ENCODE measurements around the gene GJA5.

Gene GJA5

DNA sequence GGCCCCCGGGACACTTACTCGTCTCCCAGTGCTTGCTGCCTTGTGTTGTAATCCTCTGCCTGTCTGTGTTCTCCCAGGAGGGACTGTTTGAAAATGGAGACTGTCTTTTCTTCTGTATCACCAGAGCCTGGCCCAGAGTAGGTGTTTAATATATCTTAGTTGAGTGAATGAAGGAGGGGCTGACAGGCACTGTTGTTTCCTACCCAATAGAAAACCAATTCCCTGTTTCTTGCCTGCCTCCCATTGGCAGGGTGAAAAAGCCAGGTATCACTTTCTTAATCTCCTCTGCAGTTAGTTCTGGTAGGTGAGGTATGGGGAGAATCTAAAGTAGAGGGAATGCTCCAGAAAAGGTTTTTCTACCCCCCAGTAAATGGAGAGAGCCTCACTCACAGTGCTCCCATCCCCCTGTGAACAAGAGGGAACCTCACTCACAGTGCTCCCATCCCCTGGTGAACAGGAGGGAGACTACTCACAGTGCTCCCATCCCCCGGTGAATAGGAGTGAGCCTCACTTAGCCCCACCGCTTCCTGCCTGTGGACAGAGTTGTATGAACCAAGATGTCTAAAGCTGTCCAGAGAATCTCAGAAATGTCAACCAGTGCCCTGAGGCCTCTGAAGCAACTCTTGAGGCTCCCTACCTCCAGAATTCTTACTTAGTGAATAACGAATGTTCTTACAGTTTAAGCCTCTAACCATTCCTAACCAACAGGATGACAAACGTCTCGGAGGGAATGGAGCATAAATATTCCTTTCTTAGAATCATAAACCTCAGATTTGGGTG, at the start of gene GJA5:
GJA5 (minus strand) TSS at position 122 of the 780 bp plus-strand sequence. CDS start 1,364 bp downstream, outside the sequence.
- no peak for DNase-seq (ENCODE audit: low spot score)

DNA sequence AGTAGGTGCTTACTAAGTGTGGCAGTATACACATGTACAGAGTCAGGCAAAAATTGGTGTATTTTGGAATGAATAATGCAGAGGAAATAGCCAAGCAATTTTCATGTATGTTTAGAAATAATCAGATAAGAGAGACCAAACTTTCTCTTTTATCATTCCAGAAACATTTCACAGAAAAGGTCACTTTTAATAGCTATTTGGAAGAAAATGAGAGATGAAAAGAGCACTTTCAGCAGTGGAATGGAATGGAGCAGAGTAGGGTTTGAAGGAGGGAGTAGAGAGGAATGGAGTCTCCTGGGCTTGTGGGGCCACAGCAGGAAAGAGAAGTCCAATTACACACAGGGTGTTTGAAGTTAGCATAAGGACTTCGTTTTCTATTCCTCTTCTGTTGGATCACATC, 48.8 kb upstream of the GJA5 start:
- no peak for DNase-seq (ENCODE audit: low spot score)

DNA sequence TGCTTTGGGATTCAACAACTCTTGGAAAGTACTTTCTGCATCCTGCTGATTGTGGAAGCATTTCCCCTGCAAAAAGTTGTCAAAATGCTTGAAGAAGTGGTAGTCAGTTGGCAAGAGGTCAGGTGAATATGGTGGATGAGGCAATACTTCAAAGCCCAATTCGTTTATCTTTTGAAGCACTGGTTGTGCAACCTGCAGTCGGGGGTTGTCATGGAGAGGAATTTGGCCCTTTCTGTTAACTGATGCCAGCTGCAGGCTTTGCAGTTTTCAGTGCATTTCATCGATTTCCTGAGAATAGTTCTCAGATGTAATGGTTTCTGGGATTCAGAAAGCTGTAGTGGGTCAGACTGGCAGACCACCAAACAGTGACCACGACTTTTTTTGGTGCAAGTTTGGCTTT, 47.6 kb upstream of the GJA5 start:
- DNase-seq (ENCODE audit: low spot score): no peak

DNA sequence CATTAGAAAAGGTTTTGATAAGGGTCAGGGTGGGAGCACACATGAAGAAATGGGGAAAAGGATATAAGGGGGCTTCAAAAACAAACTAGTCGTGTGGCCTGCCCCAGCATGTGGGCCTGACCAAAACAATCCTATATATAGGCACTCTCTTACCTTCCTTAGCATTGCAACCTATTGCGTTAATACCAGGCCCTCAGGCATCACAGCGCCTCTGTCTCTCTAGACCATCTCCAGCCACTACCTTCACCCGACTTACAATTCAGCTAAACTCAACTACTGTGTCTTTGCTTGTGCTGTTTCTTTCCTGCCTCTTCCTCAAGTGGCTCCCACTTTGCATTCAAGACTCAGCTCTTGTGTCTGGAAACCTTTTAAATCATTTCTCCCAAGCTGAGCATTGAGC, 47.0 kb upstream of the GJA5 start:
- no peak for DNase-seq (ENCODE audit: low spot score)

- DNase-seq (ENCODE audit: low spot score): no peak
Measured at GRCh38 chr1:147804942-147805723, 44.7 kb upstream of the GJA5 start.

DNA sequence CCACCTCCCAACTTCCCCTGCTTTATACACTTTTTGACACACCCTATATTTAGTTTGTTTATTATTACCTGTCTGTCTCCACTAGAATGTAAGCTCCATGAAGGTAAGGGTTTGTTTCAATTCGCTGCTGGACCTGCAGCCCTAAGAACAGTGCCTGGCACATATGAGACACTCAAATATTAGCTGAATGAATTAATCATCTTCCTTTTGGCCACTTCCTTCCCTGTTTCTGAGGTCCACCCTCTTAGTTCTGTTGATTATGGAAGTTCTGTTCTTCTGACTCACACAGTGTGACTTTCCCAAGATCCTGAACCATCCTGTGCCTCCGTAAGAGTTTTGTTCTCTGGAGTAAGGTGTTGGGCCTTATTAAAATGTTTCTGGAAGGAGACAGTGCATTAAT, 40.4 kb upstream of the GJA5 start:
- no peak for DNase-seq (ENCODE audit: low spot score)

GRCh38 chr1:147798731-147799130, 38.3 kb upstream of the GJA5 start:
- DNase-seq (ENCODE audit: low spot score): no peak

- no peak for DNase-seq (ENCODE audit: low spot score)
Measured at GRCh38 chr1:147794570-147794969, 34.2 kb upstream of the GJA5 start.

DNA sequence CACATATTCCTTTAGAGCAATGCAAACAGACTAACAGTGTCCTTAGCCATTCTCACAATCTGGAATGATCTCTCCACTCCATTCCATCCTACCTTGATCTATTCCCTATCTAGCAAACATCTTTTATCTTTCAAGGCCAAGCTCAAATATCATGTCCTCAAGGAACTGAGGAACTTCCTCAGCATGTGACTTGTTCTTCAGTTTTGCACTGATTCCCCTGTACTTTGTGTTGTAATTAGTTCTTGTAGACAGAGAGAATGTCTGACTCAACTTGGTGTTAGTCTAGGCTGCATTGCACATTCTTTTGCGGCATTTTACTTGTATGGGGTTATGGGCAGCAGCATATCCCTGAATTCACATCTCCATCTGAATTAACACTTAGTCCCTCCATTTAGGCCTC, 31.5 kb upstream of the GJA5 start:
- DNase-seq (ENCODE audit: low spot score): no peak

DNA sequence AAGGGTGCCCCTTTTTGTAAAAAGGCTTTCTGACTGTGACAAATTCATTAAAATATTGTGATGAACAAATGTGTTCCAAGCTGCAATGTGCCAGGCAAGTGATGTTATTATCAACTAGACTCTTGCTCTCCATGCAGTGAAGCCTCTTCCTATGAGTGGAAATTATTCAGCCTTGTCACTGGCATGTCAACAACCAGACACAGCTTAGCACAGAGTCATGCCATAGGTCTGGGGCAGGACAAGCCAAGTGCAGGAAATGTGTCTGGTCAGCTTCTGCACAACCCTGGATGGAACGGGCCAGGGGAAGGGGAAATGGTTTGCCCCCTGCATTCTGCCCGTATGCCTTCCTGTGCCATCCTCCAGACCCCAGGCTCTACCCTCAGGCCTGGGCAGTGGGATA, 27.4 kb upstream of the GJA5 start:
- no peak for DNase-seq (ENCODE audit: low spot score)

GRCh38 chr1:147786536-147786935, 26.1 kb upstream of the GJA5 start:
- DNase-seq (ENCODE audit: low spot score): no peak

GRCh38 chr1:147785794-147786506, 25.5 kb upstream of the GJA5 start:
- DNase-seq (ENCODE audit: low spot score): no peak

DNA sequence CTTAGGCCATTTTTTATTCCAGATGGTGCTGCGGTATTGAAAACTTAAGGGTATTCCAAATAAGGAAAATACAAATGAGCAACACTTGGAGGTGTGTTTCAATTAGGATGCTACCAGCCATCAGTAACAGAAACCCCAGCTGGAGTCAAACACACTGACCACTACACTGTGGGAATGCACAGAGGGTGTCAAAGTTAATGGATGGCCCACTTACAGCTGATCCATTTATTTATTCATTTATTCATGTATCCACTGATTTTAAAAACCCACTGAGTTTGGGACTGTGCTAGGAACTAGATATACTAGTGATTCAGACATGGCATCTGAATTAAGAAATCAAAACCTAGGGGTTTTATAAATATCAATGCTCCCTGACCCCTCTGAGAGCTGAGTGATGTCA, 24.5 kb upstream of the GJA5 start:
- DNase-seq (ENCODE audit: low spot score): no peak

DNA sequence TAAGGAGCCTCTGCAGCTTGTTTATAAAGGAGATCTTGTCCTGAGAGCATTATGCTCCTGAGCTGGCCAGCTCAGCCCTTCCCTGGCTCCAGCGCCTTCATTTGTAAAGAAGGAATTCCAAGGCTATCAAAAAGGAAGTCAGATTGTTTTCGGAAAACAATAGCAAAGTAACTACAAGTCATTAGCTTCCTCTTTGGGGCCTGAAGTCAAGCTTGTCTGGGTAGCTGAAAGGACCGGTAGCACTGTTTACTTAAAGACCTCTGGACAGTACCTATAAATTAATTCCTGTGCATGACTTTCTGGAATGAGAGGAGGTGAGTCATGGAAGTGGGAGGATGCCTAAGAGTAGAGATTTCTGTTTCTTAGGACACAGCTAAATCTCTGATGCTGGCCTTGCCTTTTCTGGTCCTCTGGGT, 20.7 kb upstream of the GJA5 start:
- DNase-seq (ENCODE audit: low spot score): no peak

GRCh38 chr1:147777694-147778093, 17.3 kb upstream of the GJA5 start:
- no peak for DNase-seq (ENCODE audit: low spot score)

GRCh38 chr1:147773215-147773715, 12.9 kb upstream of the GJA5 start:
- no peak for DNase-seq (ENCODE audit: low spot score)

DNA sequence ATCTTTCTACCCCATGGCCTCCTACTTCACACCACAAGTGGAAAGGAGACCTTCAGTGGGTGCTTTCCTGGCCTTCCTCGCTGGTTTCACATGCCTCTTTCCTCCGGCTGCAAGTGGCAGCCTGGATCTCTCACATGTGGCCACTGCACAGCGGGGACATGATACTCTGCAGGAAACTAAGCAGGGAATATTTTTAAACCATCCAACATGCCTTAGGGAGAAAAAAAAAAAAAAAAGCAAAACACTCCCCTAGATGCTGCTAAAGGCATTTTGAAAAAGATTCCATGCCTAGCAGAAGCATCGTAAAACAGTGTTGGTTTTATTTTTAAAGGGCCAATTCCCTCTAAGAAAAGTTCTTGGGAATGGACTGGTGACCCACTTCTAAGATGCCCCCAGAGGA, 12.2 kb upstream of the GJA5 start:
- no peak for DNase-seq (ENCODE audit: low spot score)

GRCh38 chr1:147771226-147772125, 11.1 kb upstream of the GJA5 start:
- no peak for DNase-seq (ENCODE audit: low spot score)

DNA sequence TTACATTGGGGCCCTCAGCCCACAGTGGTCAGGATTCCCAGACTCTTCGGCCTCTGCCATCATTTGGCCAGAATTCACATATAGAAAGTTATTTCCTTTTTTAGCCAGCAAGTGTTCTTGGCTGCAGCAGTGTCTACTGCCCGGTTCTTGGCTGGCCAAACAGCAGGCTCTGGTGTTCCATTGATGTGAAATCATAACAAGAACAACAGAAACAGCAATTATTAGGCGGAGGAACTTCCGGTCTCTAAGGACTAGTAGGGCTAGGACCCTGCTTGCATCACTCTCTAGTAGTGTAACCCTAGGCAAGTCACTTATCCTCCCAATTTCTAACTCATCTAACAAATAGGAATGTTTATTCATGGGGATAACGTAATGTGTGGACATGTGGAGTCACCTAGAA, 8.7 kb upstream of the GJA5 start:
- no peak for DNase-seq (ENCODE audit: low spot score)

DNA sequence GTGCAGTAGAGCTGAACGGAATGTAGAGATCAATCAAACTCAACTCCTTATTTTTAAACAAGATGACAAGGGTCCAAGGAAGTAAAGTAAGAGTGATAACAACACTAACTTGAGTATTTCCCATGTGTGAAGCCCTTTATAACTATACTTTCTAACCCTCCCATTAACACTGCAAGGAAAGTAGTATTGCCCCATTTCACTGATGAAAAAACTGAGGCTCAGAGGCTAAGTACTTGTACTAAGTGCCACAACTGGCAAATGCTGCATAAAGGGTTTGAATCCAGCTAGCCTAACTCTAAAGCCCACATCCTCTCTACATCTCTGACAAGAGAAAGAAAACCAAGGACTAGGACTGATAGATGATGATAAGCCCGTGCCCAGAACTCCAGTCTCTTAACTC, 8.2 kb upstream of the GJA5 start:
- DNase-seq (ENCODE audit: low spot score): no peak

GRCh38 chr1:147768101-147768500, 7.7 kb upstream of the GJA5 start:
- no peak for DNase-seq (ENCODE audit: low spot score)

All from activated CD4-positive, alpha-beta T cell treated with anti-CD3 and anti-CD28 coated beads, Interleukin-2, Interleukin-4, amounts not matched to agents 100 ng/mL and 50 ng/mL, durations not matched to agents 16 hours and 8 hours (primary cell).